GM18520 (cell line): Measurements from ENCODE around the gene MAK.
"Not testable (repeated sequence)": the region's sequence is repeated elsewhere in the genome, so short reads cannot be mapped to it uniquely, and the experiment has no call there.

ENCODE experiments used
- ATAC-seq: cut with Tn5 transposase; IDR thresholded peaks from one replicate; pipeline ENCODE4 v1.9.1; 2021; ENCODE audit not compliant: unreplicated experiment

The MAK gene

GRCh38 chr6:10730254-10730653 is 108.1 kb downstream of the MAK start:
- no peak for ATAC-seq

GRCh38 chr6:10725716-10726115 is 112.6 kb downstream of the MAK start:
- no peak for ATAC-seq

DNA sequence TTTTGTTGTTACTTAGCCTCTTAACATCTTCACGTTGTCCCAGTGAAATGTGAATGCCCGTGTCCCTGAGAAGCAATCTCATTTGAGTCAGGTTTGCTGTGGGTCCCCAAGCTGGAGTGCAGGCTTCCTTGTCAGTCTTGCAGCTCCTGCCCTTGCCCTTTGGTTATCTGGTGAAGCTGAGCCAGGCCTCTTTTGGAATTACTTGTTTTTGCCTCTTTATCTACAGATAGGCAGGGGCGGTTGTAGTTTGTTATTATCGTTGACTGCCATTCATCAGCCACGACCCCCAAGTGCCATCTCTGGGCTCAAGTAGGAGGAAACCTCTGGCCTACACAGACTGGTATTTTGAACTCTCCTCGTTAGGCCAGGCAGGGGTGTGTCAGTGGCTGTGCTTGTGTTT is 113.3 kb downstream of the MAK start:
- no peak for ATAC-seq

DNA sequence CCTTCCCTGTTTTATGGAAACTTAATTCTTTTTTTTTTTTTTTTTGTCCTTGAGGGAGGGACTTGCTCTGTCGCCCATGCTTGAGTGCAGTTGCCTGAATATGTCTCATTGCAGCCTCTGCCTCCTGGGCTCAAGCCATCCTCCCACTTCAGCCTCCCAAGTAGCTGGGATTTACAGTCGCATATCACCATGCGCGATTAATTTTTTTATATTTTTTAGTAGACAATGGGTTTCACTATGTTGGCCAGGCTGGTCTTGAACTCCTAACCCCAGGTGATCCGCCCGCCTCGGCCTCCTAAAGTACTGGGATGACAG is 114.8 kb downstream of the MAK start:
- no peak for ATAC-seq

- peak; percentile 96 for ATAC-seq
These were observed 115.3 kb downstream of the MAK start, which contains the start of gene TMEM14C for GRCh38 chr6:10722820-10723566. TSS of gene TMEM14C (plus strand) at chr6:10723070. CDS start at chr6:10724614, 1,544 bp downstream.

DNA sequence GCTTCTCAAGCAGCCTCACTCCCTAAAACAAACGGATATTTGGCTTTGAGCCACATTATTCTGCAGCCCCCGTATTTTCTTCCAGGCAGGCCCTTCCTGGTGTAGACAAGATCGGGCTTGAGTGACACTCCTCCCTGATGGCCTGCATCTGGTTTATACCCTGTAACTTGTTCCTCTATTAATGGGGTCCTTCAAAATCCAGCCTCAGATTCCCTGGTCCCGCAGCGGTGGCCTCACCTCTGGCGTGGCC is 115.8 kb downstream of the MAK start:
- no peak for ATAC-seq

GRCh38 chr6:10721850-10722569 is 116.3 kb downstream of the MAK start:
- ATAC-seq, result no peak

- ATAC-seq, result not testable (repeated sequence)
These were observed 117.1 kb downstream of the MAK start for GRCh38 chr6:10720960-10721849.

DNA sequence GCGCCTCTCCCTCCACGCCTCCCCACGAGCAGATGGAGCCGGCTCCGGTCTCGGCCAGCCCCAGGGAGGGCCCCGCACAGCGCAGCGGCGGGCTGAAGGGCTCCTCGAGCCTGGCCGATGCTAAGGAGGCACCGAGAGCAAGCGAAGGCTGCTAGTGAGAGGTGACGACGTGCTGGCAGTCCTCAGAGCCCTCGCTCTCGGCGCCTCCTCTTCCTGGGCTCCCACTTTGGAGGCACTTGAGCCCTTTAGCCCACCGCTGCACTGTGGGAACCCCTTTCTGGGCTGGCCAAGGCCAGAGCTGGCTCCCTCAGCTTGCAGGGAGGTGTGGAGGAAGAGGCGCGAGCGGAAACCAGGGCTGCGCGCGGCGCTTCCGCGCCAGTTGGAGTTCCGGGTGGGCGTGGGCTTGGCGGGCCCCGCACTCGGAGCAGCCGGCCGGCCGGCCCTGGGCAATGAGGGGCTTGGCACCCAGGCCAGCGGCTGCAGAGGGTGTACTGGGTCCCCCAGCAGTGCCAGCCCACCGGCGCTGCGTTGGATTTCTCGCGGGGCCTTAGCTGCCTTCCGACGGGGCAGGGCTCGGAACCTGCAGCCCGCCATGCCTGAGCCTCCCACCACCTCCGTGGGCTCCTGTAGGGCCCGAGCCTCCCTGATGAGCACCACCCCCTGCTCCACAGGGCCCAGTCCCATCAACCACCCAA is 117.9 kb downstream of the MAK start:
- no peak for ATAC-seq

- no peak for ATAC-seq
These were observed 118.4 kb downstream of the MAK start for GRCh38 chr6:10719964-10720264.

- ATAC-seq, result no peak
These were observed 118.9 kb downstream of the MAK start for GRCh38 chr6:10719296-10719963.

GRCh38 chr6:10713962-10714361 is 124.4 kb downstream of the MAK start:
- no peak for ATAC-seq
